Limb (tissue), 2 donors: ENCODE data around the gene ZNF831.
A peak's percentile ranks its signal among the peaks of the same experiment; 100 is the strongest.

Experiments
- DNase-seq, 2 donors: peaks; one replicate each; pipeline ENCODE4 v3.0.0-alpha.2; 2016; ENCODE audit errors: extremely low spot score in 2 of 2

Gene ZNF831

GRCh38 chr20:59214073-59214472 lies 50.5 kb downstream of the ZNF831 start:
- no peak for DNase-seq

- no peak for DNase-seq
Observed at GRCh38 chr20:59214606-59215547, 51.3 kb downstream of the ZNF831 start.

GRCh38 chr20:59217173-59217572 lies 53.6 kb downstream of the ZNF831 start:
- DNase-seq = no peak

GRCh38 chr20:59217794-59218280 lies 54.2 kb downstream of the ZNF831 start:
- no peak for DNase-seq

- DNase-seq = no peak
Observed at GRCh38 chr20:59219211-59219610, 55.6 kb downstream of the ZNF831 start.

GRCh38 chr20:59220161-59220560 lies 56.5 kb downstream of the ZNF831 start:
- DNase-seq = no peak

- peak in 1 of 2 donors; percentile 13 for DNase-seq
Observed at GRCh38 chr20:59221049-59221706, 57.6 kb downstream of the ZNF831 start.

GRCh38 chr20:59221707-59222252 lies 58.2 kb downstream of the ZNF831 start:
- peak in 1 of 2 donors; percentile 6 for DNase-seq

GRCh38 chr20:59222253-59223181 lies 58.9 kb downstream of the ZNF831 start:
- peak; percentile 84 to 93 for DNase-seq

GRCh38 chr20:59223182-59223601 lies 59.6 kb downstream of the ZNF831 start:
- peak; percentile 35 to 62 for DNase-seq

- no peak for DNase-seq
Observed at GRCh38 chr20:59223750-59224149, 60.1 kb downstream of the ZNF831 start.

GRCh38 chr20:59224236-59224635 lies 60.6 kb downstream of the ZNF831 start:
- no peak for DNase-seq

- DNase-seq = no peak
Observed at GRCh38 chr20:59230385-59230784, 66.8 kb downstream of the ZNF831 start.

- DNase-seq = peak in 1 of 2 donors; percentile 10
Observed at GRCh38 chr20:59231124-59231804, 67.6 kb downstream of the ZNF831 start.

- DNase-seq = no peak
Observed at GRCh38 chr20:59232618-59233017, 69.0 kb downstream of the ZNF831 start.

GRCh38 chr20:59235226-59235625 lies 71.6 kb downstream of the ZNF831 start:
- no peak for DNase-seq

GRCh38 chr20:59240006-59240405 lies 76.4 kb downstream of the ZNF831 start:
- DNase-seq = no peak

- no peak for DNase-seq
Observed at GRCh38 chr20:59242714-59243626, 79.3 kb downstream of the ZNF831 start.

- no peak for DNase-seq
Observed at GRCh38 chr20:59246691-59247400, 83.2 kb downstream of the ZNF831 start.
